Kidney tubule cell (primary cell): ENCODE measurements around the gene RSAD1.

Experiments used
- DNase-seq: peaks from one replicate; pipeline ENCODE4 v3.0.0-alpha.2; 2018; ENCODE audit warnings: low spot score

The RSAD1 gene

DNA sequence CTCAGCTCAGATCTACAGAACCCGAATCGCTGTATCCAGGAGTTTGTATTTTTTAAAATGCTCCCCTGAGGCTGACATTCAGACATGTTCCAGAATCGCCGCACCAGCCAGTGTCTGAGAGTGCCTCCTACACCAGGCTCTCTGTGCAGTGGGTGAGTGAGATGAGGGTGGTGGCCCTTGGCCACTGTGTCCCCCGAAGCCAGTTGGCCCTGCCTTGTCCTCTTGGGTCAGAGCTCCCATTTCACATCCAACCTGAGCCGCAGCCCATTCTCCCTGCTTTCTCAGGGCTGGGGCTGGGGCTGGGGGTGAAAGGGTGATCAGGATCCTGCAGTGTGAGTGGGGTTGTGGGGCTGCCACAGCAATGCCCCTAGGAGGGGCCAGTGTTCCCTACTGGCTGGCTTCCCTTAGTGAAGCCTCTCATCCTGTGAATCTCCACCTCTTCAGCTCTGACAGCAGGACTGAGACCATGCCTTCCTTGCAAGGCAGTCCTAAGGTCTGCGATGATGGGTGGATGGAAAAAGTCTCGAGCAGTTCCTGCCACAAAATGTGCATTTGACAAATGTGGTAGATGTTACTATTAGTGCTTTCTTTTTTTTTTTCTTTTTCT is 16.7 kb downstream of the RSAD1 start:
- no peak for DNase-seq

DNA sequence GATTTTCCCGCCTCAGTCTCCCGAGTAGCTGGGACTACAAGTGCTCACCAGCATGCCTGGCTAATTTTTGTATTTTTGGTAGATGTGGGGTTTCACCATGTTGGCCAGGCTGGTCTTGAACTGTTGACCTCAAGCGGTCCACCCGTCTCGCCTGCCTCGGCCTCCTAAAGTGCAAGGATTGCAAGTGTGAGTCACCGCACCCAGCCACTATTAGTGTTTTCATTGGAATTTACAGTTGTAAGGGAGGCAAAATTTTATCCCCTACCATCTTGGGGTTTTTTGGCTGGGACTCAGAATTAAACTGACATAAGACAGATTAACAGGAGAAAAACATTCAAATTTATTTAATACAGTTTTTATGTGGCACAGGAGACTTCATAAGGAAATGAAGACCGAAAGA is 17.3 kb downstream of the RSAD1 start:
- no peak for DNase-seq

DNA sequence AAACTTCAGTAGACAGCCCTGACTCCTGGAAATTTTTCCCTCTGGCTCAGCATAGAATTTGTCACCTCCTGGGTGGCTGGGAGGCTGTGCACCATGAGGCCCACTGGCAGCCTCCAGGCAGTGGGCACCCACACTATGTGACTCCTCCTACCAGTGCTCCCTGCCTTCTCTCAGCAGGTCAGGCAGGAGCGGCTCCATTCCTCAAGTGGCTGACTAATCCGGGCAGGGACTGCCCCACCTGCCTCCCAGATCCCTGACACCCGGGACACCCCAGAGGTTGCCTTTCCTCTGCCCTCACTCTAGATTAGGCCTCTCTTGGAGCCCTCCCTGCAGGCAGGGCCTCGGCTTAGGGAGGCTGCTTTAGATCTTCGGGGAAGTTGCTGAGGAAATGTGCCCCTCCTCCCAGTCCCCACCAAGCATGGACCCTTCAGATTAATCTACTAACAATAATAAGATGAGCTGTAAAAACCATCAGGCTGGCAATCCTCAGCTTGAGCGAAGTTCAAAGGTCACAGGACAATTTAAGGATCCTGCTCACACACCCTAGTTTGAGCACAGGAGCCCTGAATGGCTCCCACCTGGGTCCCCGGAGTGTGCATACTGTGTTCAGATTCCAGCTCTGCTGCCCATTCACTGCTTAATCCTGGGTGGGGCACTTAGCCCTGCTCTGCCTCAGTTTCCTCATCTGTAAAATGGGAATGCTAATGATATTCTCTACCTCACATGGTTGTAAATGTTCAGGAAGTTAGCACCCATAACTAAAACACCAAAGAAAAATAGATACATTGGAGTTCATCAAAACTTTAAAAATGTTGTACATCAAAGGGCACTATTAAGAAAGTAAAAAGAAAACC is 19.6 kb downstream of the RSAD1 start:
- DNase-seq: peak; percentile 72

DNA sequence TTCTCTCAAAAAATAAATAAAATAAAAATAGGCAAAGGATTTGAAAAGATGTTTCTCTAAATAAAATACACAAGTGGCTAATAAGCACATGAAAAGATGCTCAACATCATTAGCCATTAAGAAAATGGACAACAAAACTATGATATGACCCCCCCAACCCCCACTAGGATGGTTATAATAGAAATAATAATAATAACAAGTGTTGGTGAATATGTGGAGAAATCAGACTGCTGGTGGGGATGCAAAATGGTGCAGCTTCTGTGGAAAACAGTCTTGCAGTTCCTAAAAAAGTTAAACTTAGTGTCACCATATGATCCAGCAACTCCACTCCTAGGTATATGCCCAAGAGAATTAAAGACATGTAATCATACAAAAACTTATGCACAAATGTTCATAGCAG is 20.6 kb downstream of the RSAD1 start:
- no peak for DNase-seq

DNA sequence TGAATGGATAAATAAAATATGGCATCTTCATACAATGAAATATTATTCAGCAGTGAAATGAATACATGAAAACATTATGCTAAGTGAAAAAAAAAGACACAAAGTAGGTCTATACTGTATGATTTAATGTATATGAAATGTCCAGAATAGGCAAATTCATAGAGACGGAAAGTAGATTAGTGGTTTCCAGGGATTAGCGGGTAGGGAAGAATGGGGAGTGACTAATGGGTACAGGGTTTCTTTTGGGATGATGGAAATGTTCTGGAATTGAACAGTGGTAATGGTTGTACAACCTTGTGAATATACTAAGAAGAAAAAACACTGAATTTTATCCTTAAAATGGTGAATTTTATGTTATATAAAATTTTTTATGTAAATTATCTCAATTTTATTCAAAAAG is 21.1 kb downstream of the RSAD1 start:
- DNase-seq: no peak

DNA sequence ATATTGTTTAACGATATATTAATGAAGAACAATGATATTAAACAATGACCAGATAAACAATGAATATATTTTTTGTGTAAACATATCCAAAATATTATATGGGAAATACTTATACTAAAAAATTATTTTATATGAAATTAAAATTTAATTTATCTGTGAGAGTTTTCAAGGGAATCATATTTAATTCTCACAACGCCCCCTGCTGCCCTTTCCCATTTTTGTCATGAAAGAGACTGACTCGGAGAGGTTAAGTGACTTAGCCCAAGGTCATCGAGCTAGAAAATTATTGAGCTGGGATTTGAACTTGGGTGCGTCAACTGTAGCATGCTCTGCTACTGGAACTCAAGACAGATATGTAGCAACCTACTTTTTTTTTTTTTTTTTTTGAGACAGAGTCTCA is 22.4 kb downstream of the RSAD1 start:
- no peak for DNase-seq

DNA sequence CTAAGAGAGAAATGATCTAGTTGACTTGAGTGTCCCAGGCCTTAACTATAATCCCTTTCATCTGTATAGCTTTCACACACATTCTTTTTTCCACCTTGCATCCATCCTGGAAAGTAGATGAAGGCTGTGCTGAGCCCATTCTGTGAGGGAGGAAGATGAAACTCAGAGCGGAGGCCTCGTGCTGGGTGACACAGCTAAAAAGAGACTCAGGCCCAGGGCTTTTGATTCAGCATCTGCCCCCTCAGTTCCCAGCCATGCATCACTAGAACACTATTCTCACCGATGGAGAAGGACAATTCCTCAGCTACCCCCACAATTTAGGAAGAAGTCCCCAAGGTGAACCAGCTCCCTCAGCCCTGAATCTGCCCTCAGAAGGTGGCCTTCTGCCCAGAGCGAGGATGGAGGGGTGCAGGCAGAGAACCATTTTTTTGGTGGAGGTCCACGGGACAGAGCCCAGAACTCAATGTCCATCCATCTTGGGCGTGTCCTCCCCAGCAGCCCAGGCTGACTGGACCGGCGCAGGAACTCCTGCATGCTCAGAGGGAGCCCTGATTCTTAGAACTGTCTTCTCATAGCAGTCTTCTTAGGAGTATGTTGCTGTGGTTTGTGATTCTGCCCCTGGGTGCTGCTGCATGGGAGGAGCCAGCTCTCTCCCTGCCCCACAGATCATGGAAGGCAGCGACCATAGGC is 23.8 kb downstream of the RSAD1 start:
- DNase-seq: no peak

DNA sequence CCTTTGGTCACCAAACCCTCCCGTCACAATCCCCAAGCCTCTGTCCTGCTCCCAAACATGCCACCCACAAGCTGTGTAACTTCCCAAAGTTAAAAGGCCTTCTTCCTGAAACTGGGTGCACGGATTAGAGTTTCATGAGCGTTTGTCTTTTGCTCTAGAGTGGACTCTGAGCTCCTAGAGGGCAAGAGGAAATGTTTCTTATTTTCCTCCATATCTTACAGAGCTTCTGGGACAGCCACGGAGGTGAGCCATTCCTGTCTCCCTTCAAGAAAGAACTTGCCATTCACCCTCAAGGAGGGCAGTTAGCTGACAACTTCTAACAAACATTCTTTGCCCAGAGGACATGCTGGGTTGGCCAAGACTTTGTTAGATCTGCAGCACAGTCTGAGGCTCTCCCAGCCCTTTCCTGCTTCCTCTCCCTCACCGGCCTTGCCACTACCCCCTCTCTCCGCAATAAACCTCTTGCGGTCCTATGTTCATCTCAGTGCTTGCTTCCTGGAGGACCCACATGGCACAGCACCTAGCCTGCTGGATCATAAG is 27.0 kb downstream of the RSAD1 start:
- DNase-seq: no peak

DNA sequence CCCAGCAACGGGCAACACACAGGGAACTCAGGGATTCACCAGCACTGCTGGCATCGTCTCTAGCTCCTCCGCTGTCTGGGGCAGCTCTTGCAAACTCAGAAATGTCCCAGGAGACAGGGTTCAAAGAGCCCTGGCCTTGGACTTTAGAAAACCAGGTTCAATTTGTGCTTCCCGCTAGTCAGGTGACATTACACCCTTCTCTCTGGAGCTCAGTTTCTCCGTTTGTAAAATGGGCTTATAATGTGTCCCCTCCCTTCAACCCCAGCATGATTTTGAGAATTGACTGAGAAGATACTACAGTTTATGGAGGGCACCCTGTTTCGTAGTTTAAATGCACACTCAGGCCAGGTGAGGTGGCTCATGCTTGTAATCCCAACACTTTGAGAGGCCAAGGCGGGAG is 27.6 kb downstream of the RSAD1 start:
- no peak for DNase-seq

DNA sequence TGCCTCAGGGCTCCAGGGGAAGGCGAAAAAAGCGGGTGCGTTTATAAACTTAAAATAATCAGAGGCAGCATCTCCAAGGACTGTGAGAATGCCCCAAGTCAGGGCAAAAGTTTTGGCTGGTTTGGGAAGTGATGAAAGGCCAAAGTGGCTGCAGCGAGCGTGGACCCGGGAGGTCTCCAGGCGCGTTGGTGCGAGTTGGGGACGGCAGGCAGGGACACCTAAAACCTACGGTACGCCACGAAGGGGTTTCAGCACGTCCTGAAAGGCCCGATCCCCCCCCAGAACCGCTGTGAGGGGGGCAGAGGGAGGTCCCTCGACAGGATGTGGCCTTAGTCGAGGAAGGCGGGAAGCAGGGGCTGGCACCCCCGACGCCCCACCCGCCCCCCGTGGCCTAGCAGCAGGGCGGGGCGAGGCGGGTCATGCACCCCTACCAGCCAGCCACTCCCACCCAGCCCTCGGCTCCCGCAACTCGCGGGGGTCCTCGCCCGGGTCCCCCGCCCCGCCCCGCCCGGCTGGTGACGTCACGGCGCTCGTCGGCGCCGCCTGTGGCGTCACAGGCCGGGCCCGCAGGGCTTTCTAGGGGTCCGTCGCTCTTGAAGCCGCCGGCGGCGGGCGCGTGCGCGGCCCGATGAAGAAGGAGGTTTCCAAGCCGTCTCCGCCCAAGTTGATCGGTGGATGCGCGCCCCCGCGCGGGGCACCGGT is 29.4 kb downstream of the RSAD1 start, which contains the start of gene MYCBPAP:
Gene MYCBPAP (plus strand): TSS at position 569 of the 702 bp plus-strand sequence. CDS start 236 bp downstream, outside the sequence.
- DNase-seq: peak; percentile 57

DNA sequence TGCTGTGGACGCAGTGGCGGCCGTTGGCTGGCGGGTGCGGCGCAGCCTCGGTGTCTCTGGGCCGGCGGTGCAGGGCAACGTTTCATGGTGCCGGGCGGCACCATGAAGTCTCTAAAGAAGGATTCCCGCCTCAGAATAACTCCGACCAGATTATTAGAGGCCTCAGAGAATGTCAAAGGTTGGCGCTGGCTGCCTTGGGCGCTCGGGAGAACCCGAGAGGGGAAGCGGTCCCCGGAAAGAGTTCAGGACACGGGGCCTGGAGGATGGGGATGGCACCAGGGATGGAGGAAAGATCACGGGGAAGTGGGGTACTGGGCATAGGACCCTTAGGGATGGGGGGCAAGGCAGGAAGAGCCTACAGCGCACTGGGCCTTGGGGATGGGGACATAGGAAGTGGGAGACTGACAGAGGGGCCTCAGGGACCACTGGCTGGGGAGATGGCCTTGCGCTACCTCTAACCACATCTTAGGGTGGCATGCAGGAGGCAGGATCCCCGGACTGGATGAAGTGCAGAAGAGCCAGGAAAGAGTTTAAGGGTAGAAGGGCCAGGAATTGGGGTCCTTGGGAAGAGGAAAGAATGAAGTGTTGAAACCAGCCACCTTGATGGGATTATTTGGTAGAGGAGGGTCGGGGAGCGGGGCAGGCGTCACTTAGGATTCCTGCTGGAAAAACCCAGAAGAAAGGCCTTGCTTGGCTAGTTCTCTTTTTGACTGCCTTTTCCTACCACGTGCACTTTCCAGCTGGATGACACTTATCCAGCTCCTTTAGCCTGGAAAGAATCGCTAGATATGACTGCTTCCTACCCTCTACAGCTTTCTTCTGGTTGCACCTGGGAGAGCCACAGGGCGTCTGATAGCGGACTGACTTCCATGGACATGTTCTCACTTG is 30.2 kb downstream of the RSAD1 start:
- DNase-seq: no peak

DNA sequence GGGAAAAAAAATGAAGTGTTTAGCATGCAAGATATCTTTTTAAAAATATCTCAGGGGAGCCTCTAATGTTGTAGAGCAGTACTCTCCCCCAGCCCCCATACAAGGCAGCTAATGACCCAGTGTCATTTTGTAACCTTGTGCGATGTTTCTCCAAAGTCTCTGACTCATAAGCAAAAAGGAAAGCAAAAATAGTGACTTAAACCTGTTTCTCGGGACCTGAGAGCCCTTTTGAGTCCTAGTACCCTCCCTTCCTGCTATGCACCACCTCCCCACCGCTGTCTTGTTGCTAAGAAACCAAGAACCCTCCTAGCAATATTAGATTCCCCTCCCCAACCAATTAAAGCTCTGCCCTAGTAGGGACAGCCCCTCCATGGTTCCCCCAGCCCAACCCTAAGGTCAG is 32.4 kb downstream of the RSAD1 start:
- DNase-seq: peak; percentile 59

DNA sequence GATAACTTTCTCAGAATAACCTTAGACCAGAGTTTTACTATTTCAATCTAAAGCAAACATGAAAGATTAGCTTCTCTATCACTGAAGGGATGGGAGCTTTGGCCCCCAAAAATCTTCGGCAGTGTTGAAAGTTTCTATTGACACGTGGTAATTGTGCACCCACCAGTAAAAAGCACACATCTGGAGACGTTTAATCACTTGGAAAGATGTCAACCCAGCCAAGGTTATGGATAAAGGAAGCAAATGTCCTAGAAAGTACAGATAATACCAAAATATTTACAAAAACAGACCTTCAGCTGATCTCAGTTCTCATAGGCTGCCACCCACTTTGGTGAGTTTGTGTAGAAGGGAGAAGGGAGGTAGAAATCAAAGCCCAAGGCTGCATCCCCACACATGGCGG is 34.8 kb downstream of the RSAD1 start:
- no peak for DNase-seq

DNA sequence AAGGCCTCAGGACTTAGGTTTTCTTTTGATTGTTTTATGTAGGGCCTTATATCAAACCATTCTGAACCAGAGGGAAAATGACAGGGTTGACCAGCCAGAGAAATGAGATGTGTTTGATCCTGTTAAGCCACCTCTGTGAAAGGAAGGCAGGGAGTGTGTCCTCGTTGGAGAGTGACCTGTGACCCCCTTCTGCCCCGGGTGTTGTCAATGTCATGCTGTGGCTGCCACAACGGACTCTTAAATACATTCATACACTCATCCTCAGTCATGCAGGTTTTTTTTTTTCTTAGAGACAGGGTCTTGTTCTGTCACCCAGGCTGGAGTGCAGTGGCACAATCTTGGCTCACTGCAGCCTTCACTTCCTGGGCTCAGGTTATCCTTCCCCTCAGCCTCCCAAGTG is 35.7 kb downstream of the RSAD1 start:
- DNase-seq: no peak

DNA sequence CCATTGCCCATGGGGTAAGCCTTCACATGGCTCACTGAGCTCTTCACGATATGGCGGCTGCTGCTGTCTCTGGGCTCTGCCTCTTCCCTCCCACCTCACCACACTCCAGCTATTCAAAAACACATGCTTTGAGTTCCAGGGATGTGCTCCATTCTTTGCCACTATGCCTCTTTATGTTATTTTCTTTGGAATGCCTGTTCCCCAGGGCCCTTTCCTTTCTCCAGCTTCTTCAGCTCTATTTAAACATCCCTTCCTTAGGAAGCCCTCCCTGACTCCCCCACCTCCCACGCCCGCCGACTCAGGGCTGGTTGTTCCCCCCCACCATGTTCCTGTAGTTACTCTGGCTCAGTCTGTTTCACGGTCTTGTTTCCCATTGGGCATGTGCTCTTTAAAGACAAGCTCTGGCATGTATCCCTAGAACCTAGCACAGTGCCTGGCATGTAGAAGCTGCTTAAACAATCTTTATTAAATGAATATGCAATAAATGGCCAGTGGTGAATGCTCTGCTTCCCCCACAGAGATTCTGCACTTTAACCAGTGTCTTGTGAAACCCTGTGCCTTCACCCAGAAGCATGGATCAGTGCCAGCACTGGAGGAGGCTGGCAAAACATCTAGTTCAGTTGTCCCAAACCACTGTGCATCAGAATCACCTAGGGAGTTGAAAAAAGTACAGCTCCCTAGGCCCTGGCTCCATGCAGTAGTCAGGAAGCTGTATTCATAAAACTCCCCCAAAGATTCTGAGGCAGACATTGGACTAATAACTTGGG is 36.5 kb downstream of the RSAD1 start:
- peak; percentile 32 for DNase-seq

DNA sequence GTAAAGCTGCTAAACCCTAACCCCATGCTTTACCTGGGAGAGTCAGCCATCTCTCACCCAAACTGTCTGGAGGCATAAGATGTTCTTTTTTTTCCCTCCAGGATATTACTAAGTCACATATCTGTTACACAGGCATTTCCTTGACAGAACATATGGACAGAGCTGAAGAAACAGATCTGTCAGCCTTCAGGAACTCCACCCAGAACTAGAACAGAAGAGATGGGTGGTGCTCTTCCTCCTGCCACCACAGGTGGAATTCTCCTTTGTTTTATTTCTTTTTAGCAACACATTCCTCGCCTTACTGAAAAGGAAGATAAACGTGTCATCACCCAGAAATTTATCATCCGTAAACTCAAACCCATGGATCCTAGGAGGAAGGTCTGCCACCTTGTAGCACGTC is 38.4 kb downstream of the RSAD1 start:
- DNase-seq: no peak

DNA sequence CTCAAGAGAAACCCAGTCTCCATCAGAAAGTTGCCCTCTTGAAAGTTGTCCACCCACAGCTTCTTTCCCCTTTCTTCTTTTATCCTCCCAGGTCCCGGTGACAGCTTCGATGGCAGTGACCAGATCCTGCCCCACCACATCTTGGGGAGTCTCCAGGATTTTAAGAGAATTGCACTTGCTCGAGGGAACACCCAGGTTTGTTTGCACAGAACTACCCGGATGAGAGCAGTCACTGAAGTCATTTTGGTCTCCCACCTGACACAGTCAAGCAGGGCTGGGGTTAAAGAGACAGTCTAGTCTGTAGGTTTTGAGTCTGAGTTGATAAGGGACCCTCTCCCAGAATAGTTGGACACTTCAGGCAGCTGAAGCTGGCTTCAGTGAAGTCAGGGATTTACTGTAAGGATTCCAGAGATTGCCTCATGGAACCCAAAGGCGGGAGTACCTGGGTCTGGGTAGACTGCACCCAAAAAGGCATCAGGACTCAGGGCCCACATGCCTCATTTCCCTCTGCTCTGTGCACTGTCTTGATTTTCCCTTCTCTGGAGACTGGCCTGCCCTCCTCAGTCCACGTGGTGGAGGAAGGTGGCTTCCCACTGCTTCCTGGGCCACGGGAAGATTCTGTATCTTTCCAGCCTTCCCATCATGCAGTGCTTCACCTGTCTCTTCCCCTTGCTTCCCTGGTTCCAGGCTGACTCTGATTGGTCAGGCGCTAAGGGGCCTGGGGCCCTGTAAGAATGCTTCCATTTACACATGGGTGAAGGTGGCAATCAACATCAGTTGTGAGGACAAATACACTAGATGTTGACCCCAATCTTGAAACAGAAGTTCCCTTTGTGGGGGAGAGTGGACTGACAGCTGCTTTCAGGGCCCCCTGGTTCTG is 39.1 kb downstream of the RSAD1 start:
- DNase-seq: no peak

DNA sequence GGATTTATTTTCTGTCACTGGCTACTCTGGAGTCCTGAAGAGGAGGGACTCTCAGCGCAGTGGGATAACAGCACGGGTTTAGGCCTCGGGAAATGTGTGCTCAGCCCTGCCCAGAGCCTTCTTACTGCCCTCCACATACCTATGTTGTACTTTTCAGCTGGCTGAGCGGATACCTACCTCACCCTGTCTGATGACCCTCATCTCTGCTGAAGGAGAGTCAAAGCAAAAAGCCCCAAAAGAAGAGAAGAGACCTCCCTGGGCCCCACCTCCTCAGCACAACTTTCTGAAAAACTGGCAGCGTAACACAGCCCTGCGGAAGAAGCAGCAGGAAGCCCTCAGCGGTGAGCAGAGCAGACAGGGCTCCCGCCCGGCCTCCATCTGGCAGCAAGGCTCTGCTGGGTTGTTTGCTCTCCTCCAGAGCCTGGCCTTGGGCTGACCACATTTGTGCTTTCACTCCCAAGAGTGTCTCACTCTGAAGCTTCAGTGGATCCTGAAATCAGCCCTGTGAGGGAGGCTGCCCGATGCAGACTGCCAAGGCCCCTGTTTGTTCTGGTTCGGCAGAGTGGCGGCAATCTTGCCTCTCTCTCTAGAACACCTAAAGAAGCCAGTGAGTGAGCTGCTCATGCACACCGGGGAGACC is 39.8 kb downstream of the RSAD1 start:
- no peak for DNase-seq
